NCI-H510A (cell line): ENCODE measurements around the gene FBXW7.

ENCODE experiments used
- DNase-seq: peaks from one replicate; lab custom pipeline; 2025; lab: John Stamatoyannopoulos, UW

The FBXW7 gene

DNA sequence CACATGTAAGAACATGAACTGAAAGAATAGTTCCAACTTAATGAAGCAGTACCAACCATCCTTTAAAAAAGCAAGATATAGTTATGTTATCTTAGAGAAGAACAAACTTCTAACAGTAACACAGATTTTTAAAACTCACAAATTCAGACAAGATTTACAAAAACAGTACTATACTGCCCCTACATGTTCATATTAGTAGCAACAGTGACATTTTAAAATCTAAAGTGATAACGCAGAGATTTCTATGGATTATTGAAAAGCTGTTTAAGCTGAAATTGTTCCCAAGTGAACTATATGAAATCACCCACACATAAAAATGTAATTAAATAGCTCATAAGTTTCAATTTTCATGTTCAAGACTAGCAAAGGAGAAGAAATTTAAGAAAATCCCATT is 166.0 kb downstream of the FBXW7 start:
- DNase-seq = no peak

GRCh38 chr4:152369203-152369901 is 166.5 kb downstream of the FBXW7 start:
- DNase-seq = no peak

GRCh38 chr4:152368001-152368400 is 167.9 kb downstream of the FBXW7 start:
- peak; percentile 50 for DNase-seq

DNA sequence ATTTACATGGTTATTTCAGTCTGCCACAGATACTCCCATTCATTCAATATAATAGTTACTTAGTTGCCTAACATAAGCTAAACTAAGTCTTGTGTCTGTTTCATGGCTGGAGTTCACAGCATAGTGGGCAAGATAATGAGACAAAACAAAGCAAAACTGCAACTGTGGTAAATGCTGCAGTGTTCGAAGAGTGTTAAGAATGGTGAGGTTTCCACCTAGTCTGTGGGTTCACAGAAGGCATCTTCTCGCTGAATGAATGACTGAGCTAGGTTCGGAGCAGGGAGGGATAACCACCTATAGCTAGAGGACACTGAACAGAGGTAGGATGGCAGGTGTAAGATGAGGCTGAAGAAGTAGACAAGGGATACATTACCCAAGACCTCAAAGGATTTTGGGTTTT is 171.0 kb downstream of the FBXW7 start:
- DNase-seq = no peak

- DNase-seq = no peak
Measured at GRCh38 chr4:152364383-152364782, 171.5 kb downstream of the FBXW7 start.

GRCh38 chr4:152363904-152364303 is 172.0 kb downstream of the FBXW7 start:
- no peak for DNase-seq

GRCh38 chr4:152363086-152363485 is 172.8 kb downstream of the FBXW7 start:
- no peak for DNase-seq

GRCh38 chr4:152360045-152360410 is 175.9 kb downstream of the FBXW7 start:
- DNase-seq = no peak

DNA sequence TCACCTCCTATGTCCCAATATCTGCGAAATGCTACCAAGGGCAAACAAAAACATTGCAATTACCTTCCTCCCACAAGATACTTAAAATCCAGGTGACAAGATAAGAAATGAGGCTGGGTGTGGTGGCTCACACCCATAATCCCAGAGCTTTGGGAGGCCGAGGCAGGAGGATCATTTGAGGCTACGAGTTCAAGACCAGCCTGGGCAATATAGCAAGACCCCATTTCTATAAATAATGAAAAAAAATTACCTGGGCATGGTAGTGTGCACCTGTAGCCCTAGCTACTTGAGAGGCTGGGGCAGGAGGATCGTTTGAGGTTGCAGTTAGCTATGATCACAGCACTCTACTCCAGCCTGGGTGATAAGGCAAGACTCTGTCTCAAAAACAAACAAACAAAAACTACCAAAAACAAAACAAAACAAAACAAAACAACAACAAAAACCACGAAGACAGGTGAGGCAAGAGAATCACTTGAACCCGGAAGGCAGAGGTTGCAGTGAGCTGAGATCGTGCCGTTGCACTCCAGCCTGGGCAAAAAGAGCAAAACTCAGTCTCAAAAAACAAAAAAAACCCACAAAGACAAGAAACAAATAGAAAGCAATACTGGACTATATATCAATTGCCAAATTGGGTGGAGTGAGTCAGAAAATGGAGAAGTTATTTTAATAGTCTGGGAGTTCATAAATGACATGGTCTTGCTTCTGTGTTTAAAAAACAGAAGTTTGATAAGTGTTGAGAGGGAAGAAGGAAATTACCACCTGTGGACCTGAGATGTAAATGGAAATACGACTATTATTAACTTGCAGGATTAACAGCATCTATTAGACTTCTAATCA is 176.5 kb downstream of the FBXW7 start:
- no peak for DNase-seq

- no peak for DNase-seq
Measured at GRCh38 chr4:152357206-152357605, 178.7 kb downstream of the FBXW7 start.

DNA sequence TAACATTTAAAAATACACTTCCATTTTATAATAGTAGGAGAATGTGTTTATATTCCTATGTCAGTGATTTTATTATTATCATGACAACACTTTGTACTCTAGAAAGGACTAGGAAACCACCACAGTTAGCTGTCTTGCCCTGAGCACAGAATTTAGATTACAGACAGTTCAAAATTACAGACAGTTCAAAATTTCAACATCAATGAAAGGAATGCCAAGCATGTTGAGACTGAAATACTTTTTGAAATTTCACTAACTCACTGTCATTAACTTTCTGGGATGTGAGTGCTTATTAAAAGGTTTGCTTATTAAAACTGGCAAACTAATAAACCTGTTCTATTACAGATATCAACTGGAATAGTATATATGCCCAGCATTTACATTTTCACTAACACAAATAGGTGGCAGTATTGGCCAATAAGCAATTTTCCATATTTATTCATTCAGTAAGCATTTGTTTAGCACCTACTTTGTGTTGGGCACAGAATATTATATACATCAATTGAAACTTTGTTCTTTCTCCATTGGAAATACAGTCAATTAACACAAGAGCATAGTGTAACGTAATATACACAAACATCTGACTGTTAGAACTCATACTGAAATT is 179.4 kb downstream of the FBXW7 start:
- DNase-seq = no peak

DNA sequence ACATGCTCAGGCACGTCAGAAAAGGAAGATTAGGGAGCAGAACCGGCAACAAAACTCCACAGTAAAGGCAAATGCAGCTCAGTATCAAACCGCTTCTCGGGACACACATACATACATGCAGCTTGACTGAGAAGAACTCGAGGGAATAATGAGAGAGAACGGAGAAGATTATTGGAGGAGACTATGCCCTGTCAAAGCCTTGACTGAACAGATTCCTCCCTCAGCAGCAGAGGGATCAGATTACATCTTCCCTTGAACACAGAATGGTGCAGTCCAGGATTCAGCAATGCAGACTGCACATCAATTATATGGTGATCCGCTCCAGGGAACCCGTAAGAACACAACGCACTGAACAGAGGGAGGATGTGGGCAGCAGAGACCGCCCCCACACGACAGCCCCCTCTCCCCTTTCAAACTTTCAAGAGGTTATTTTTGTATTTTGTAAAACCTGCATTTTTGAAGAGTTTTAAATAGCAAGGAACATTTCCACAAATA is 183.2 kb downstream of the FBXW7 start:
- DNase-seq = peak; percentile 63

DNA sequence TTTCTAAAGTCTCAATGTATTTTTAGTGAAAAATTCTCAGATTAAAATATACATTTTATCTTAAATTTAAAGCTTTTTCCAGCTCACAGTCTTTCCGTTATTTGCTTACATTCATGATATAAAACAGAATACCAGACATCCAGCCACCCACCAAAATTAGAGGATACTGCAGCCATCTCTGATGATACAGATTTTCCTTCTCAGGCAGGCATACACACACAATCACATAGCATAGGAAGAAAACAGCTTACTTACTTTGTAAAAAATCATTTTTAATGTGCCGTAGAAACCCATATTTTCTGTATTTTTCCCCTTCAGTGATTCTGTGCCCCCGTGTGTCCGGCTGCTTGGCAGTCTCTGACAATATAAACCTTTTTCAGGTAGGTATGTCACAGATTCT is 183.7 kb downstream of the FBXW7 start:
- no peak for DNase-seq

DNA sequence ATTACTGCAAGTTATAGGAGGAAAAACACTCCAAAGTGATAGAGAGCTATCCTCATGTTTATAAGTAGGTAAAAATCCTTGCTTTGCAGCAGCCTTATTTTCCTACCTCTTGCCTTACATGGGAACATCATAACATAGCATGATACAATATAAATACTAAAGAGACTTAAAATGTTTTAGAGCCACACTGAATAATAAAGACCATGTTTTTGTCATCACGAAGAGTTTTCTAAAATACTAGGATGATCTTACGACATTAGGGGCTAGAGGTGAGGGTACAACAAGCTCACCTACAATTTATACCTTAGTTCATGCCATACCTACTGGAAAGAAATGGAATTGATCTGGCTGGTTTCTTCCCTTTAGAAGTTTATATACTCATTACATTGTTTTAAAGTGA is 184.8 kb downstream of the FBXW7 start:
- DNase-seq = no peak

DNA sequence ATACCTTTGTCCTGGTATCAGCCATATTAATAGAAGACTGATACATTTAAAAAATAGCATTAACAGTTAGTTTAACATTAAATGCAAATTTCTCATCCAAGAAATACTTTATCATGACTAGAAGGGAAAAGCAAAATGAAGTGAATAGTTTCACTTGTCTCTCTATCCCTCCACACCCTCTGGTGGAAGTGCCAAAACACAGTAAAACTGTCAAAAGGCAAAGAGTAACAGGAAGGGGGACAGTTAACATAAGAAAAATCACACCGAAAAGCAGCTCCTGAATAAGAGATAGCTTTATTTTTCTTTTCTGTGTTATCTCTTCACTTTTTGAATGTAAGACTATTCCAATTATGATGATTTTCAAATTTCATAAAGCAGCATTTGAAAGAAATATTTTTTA is 187.2 kb downstream of the FBXW7 start:
- DNase-seq = no peak

GRCh38 chr4:152346979-152347378 is 188.9 kb downstream of the FBXW7 start:
- DNase-seq = no peak

DNA sequence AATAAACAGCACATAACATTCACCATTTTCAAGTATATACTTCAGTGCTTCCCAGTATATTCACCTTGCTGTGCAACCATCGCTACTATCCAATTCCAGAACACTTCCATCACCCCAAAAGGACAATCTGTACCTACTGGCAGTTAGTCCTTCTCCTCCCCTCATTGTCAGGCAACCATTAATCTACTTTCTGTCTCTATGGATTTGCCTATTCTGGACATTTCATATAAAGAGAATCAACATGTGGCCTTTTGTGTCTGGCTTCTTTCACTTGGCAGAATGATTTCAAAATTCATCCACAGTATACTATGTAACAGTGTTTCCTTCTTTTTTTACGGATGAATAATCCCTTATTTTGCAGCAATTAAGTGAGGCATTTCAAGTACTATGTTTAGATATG is 189.4 kb downstream of the FBXW7 start:
- DNase-seq = no peak

DNA sequence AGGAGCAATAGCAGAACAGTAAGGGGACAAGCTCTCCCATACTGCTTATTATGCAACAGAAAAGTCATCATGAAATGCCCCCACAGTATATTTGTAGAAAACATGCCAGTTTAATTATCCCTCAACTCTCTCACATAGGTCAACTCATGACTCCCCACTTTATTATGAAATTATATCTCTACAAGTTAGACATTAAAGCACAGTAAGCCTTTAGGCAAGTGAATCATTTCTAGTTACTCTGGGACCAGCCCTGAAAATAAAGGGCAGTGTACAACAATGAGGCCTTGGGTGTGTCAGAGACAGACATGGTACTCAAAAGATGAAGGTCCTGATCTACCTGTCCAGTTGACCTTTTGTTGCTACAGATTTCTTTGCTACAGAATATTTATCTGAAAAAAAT is 191.9 kb downstream of the FBXW7 start:
- no peak for DNase-seq

- no peak for DNase-seq
Measured at GRCh38 chr4:152342293-152342692, 193.6 kb downstream of the FBXW7 start.

GRCh38 chr4:152340818-152341217 is 195.1 kb downstream of the FBXW7 start:
- DNase-seq = no peak

DNA sequence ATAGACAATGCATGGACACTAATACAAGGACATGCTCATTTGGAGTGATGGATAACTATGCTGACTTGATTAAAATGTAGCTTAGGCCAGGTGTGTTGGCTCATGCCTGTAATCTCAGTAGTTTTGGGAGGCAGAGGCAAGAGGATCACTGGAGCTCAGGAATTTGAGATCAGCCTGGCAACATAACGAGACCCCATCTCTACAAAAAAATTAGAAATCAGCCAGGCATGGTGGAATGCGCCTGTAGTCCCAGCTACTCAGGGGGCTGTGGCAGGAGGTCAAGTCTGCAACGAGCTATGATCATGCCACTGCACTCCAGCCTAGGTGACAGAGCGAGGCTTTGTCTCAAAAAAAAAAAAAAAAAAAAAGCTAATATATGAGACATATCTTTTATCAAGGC is 196.3 kb downstream of the FBXW7 start:
- DNase-seq = no peak

- DNase-seq = no peak
Measured at GRCh38 chr4:152334931-152335330, 201.0 kb downstream of the FBXW7 start.

DNA sequence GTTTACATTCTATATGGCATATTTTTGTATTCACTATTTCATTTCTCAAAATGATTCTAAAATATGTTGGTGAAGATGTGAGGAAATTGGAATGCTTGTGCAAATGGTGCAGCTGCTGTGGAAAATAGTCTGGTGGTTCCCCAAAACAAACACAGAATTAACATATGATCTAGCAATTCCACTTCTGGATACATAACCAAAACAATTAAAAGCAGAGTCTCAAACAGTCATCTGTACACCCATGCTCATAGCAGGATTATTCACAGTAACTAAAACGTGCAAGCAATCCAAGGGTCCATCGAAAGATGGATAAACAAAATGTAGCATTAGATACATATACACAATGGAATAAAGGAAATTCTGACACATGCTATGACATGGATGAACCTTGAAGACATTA is 204.8 kb downstream of the FBXW7 start:
- DNase-seq = no peak
